T-helper 17 cell (primary cell): Measurements from ENCODE around the gene SCPEP1. TPM values are rescaled to one million over a fixed set of nuclear protein-coding genes. Genes with fewer than 3 reads are reported as not detected.

ENCODE experiments used
- ATAC-seq: fragments of 150-1000 bp; cut with Tn5 transposase; 2 replicates; pipeline ENCODE4 v1.10.0; 2021; ENCODE audit warnings: mild to moderate bottlenecking, moderate library complexity
- DNase-seq, 3 donors: peaks; one replicate each; pipeline versions ENCODE4 v3.0.0 to v3.0.0-alpha.2; 2020 to 2021
- H3K9me3 ChIP-seq: one replicate; pipeline ENCODE4 v1.7.0; 2013; ENCODE audit warnings: low read length, mild to moderate bottlenecking; ENCODE audit not compliant: control insufficient read depth, poor library complexity, severe bottlenecking
- H3K27ac Mint-ChIP-seq: one replicate; pipeline ENCODE4 v1.8.0; 2022; ENCODE audit warnings: mild to moderate bottlenecking, moderate library complexity, mixed read lengths
- H3K27me3 Mint-ChIP-seq: one replicate; pipeline ENCODE4 v1.8.0; 2022; ENCODE audit warnings: mixed read lengths
- H3K36me3 Mint-ChIP-seq: one replicate; pipeline ENCODE4 v1.8.0; 2022; ENCODE audit warnings: low read depth, mixed read lengths
- H3K4me1 Mint-ChIP-seq: one replicate; pipeline ENCODE4 v1.8.0; 2022; ENCODE audit warnings: mild to moderate bottlenecking, mixed read lengths
- H3K4me3 Mint-ChIP-seq: one replicate; pipeline ENCODE4 v1.8.0; 2022; ENCODE audit warnings: mild to moderate bottlenecking, moderate library complexity, mixed read lengths
- total RNA-seq, 4 donors: library from RNA in 2 of 4; stranded (reverse) in 2 of 4; gene quantifications; one replicate each; pipeline ENCODE4 v1.2.3 and lab custom pipeline; 2022 to 2026

SCPEP1 gene
- total RNA-seq, 2 donors from 2014 or later: 17.7 to 21.9 TPM

GRCh38 chr17:57017625-57018024, 39.7 kb downstream of the SCPEP1 start:
- Mint-ChIP-seq H3K27me3 (peaks cover 57% of the 10 kb centered on the region), H3K4me1 (no peaks in the 10 kb centered on the region), H3K4me3 (no peak overlapping the region), H3K36me3 (no peaks in the 10 kb centered on the region), H3K27ac (no peak overlapping the region)
- ATAC-seq (no peak), DNase-seq (no peak)
- no peaks in the 10 kb centered on the region for H3K9me3 ChIP-seq

- no peak overlapping the region for H3K27ac Mint-ChIP-seq
- no peaks in the 10 kb centered on the region for H3K4me1 Mint-ChIP-seq
- ATAC-seq: no peak
- no peaks in the 10 kb centered on the region for H3K9me3 ChIP-seq
- no peak overlapping the region for H3K4me3 Mint-ChIP-seq
- DNase-seq: no peak
- peaks cover 57% of the 10 kb centered on the region for H3K27me3 Mint-ChIP-seq
- no peaks in the 10 kb centered on the region for H3K36me3 Mint-ChIP-seq
Measured at GRCh38 chr17:57020208-57020607, 42.3 kb downstream of the SCPEP1 start.

- Mint-ChIP-seq H3K4me3 (no peak overlapping the region), H3K36me3 (no peaks in the 10 kb centered on the region), H3K27me3 (peaks cover 48% of the 10 kb centered on the region), H3K27ac (no peak overlapping the region), H3K4me1 (no peaks in the 10 kb centered on the region)
- no peak for DNase-seq
- no peak for ATAC-seq
- H3K9me3 ChIP-seq: no peaks in the 10 kb centered on the region
Measured at GRCh38 chr17:57021226-57021940, 43.5 kb downstream of the SCPEP1 start.

GRCh38 chr17:57025876-57026275, 47.9 kb downstream of the SCPEP1 start:
- Mint-ChIP-seq H3K4me3 (no peak overlapping the region), H3K4me1 (no peaks in the 10 kb centered on the region), H3K27ac (no peak overlapping the region), H3K27me3 (peaks cover 12% of the 10 kb centered on the region), H3K36me3 (no peaks in the 10 kb centered on the region)
- DNase-seq (no peak), ATAC-seq (no peak)
- no peaks in the 10 kb centered on the region for H3K9me3 ChIP-seq

- Mint-ChIP-seq H3K4me1 (no peaks in the 10 kb centered on the region), H3K36me3 (no peaks in the 10 kb centered on the region), H3K27me3 (peaks cover 5% of the 10 kb centered on the region), H3K27ac (no peak overlapping the region), H3K4me3 (no peak overlapping the region)
- no peak for DNase-seq
- H3K9me3 ChIP-seq: no peaks in the 10 kb centered on the region
- no peak for ATAC-seq
Measured at GRCh38 chr17:57027852-57028251, 49.9 kb downstream of the SCPEP1 start.

- DNase-seq (no peak), ATAC-seq (no peak)
- peaks cover 6% of the 10 kb centered on the region for H3K36me3 Mint-ChIP-seq
- H3K4me1 Mint-ChIP-seq: peaks cover 2% of the 10 kb centered on the region
- no peak overlapping the region for H3K27ac Mint-ChIP-seq
- peaks cover 20% of the 10 kb centered on the region for H3K27me3 Mint-ChIP-seq
- no peak overlapping the region for H3K4me3 Mint-ChIP-seq
- no peaks in the 10 kb centered on the region for H3K9me3 ChIP-seq
Measured at GRCh38 chr17:57032343-57032742, 54.4 kb downstream of the SCPEP1 start.

GRCh38 chr17:57033296-57033695, 55.4 kb downstream of the SCPEP1 start:
- H3K27me3 Mint-ChIP-seq: peaks cover 24% of the 10 kb centered on the region
- no peaks in the 10 kb centered on the region for H3K9me3 ChIP-seq
- no peak overlapping the region for H3K27ac Mint-ChIP-seq
- peaks cover 2% of the 10 kb centered on the region for H3K4me1 Mint-ChIP-seq
- DNase-seq (no peak), ATAC-seq (no peak)
- no peak overlapping the region for H3K4me3 Mint-ChIP-seq
- H3K36me3 Mint-ChIP-seq: peaks cover 6% of the 10 kb centered on the region

- no peak overlapping the region for H3K27ac Mint-ChIP-seq
- no peak for DNase-seq
- H3K27me3 Mint-ChIP-seq: peaks cover 35% of the 10 kb centered on the region
- H3K36me3 Mint-ChIP-seq: peaks cover 6% of the 10 kb centered on the region
- no peak overlapping the region for H3K4me3 Mint-ChIP-seq
- H3K4me1 Mint-ChIP-seq: peaks cover 2% of the 10 kb centered on the region
- ATAC-seq: no peak
- H3K9me3 ChIP-seq: no peaks in the 10 kb centered on the region
Measured at GRCh38 chr17:57034807-57035754, 57.1 kb downstream of the SCPEP1 start.

- H3K9me3 ChIP-seq: no peaks in the 10 kb centered on the region
- Mint-ChIP-seq H3K4me1 (peaks cover 2% of the 10 kb centered on the region), H3K27me3 (peaks cover 44% of the 10 kb centered on the region), H3K36me3 (peaks cover 6% of the 10 kb centered on the region), H3K4me3 (no peak overlapping the region), H3K27ac (no peak overlapping the region)
- ATAC-seq: no peak
- DNase-seq: no peak
Measured at GRCh38 chr17:57035971-57036481, 58.1 kb downstream of the SCPEP1 start.

GRCh38 chr17:57037411-57037810, 59.5 kb downstream of the SCPEP1 start:
- H3K36me3 Mint-ChIP-seq: peaks cover 6% of the 10 kb centered on the region
- H3K4me3 Mint-ChIP-seq: no peak overlapping the region
- no peaks in the 10 kb centered on the region for H3K9me3 ChIP-seq
- H3K4me1 Mint-ChIP-seq: peaks cover 2% of the 10 kb centered on the region
- no peak for DNase-seq
- peaks cover 44% of the 10 kb centered on the region for H3K27me3 Mint-ChIP-seq
- ATAC-seq: no peak
- H3K27ac Mint-ChIP-seq: no peak overlapping the region

GRCh38 chr17:57038486-57038885, 60.6 kb downstream of the SCPEP1 start:
- Mint-ChIP-seq H3K4me1 (peaks cover 2% of the 10 kb centered on the region), H3K36me3 (peaks cover 8% of the 10 kb centered on the region), H3K27ac (no peak overlapping the region), H3K27me3 (peaks cover 49% of the 10 kb centered on the region), H3K4me3 (no peak overlapping the region)
- no peaks in the 10 kb centered on the region for H3K9me3 ChIP-seq
- DNase-seq (no peak), ATAC-seq (no peak)

- H3K27me3 Mint-ChIP-seq: peaks cover 62% of the 10 kb centered on the region
- H3K9me3 ChIP-seq: no peaks in the 10 kb centered on the region
- no peak overlapping the region for H3K27ac Mint-ChIP-seq
- ATAC-seq: no peak
- H3K4me3 Mint-ChIP-seq: no peak overlapping the region
- DNase-seq: no peak
- peaks cover 5% of the 10 kb centered on the region for H3K4me1 Mint-ChIP-seq
- H3K36me3 Mint-ChIP-seq: peaks cover 8% of the 10 kb centered on the region
Measured at GRCh38 chr17:57040571-57040970, 62.6 kb downstream of the SCPEP1 start.

GRCh38 chr17:57043276-57043675, 65.3 kb downstream of the SCPEP1 start:
- no peak for DNase-seq
- Mint-ChIP-seq H3K27ac (no peak overlapping the region), H3K27me3 (peaks cover 70% of the 10 kb centered on the region), H3K4me3 (no peak overlapping the region), H3K4me1 (peaks cover 16% of the 10 kb centered on the region), H3K36me3 (peaks cover 5% of the 10 kb centered on the region)
- ATAC-seq: no peak
- no peaks in the 10 kb centered on the region for H3K9me3 ChIP-seq
